GM19023 (cell line): ENCODE measurements around the gene ZNF12.
"Not testable (repeated sequence)": the region's sequence is repeated elsewhere in the genome, so short reads cannot be mapped to it uniquely, and the experiment has no call there.

Experiments
- ATAC-seq: cut with Tn5 transposase; IDR thresholded peaks from one replicate; pipeline ENCODE4 v1.9.1; 2021; ENCODE audit warnings: mild to moderate bottlenecking, moderate library complexity; ENCODE audit not compliant: unreplicated experiment

ZNF12 gene

DNA sequence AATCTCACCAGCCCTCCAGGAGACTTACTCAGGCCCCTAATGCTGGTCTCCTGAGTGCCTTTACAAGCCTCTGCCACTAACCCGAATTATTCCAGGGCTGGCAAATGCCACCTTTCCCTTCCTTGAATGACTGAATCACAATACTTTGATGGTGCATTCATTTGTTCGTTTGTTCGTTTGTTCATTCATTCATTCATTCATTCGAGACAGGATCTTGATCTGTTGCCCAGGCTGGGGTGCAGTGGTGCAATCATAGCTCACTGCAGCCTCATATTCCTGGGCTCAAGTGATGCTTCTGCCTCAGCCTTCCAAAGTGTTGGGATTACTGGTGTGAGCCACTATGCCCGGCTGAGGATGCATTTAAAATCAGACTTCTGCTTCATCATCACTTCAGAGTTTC lies 6.0 kb downstream of the ZNF12 start:
- ATAC-seq, result no peak

DNA sequence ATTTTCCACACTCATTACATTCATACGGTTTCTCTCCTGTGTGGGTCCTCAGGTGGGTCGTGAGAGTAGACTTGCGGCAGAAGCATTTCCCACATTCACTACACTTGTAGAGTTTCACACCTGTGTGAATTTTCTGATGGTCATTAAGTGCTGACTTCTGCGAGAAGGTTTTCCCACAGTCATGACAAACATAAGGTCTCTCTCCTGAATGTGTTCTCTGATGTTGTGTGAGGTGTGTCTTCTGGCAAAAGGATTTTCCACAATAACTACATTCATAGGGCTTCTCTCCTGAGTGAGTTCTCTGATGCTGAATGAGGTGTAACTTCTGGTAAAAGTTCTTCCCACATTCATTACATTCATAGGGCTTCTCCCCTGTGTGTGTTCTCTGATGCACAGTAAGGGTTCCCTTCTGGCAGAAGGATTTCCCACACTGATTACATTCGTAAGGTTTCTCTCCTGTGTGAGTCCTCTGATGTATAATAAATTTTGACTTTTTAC lies 15.1 kb downstream of the ZNF12 start:
- no peak for ATAC-seq

DNA sequence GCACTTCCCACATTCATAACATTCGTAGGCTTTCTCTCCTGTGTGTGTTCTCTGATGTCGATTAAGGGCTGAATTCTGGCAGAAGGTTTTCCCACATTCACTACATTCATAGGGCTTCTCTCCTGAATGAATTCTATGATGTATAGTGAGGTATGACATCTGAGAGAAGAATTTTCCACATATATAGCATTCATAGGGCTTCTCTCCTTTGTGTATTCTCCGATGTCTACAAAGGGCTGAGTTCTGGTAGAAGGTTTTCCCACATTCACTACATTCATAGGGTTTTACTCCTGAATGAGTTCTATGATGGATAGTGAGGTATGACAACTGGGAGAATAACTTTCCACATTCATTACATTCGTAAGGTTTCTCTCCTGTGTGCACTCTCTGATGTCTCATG lies 15.6 kb downstream of the ZNF12 start:
- ATAC-seq, result no peak

DNA sequence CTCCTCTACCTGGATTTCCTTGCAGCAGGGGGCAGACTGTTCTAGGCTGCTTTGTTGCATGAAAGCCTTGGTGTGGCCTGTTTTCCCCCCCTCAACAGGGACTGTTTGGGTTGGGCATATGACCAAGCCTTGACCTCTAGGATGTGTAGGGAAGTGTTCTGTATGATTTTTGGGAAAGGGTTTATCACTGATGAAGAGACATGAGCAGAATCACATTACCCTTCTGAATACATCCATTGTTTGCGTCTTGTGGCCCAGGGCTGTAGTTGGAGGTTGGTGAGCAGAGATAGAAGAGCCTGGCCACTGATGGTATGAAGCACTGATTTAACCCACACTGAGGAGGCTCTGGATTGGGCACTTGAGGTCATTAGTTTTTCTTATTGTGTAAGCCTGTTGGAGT lies 26.6 kb downstream of the ZNF12 start:
- ATAC-seq, result no peak

DNA sequence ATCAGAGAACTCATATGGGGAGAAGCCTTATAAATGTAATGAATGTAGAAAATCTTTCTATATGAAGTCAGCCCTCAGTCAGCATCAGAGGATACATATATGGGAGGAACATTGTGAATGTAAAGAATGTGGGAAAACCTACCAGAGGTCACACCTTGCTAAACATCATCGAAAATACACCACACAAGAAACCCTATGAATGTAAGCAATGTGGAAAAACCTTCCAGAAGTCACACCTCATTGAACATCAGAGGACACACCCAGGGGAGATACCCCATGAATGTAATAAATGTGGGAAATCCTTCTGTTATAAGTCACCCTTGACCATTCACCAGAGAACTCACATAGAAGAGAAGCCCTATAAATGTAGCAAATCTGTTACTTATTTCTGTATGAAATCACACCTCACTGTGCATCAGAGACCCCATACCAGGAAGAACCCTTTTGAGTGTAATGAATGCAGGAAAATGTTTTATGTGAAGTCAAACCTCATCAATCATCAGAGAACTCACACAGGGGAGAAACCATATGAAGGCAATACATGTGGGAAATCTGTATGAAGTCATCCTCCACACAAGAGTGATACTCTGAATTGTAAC lies 30.8 kb downstream of the ZNF12 start:
- no peak for ATAC-seq

DNA sequence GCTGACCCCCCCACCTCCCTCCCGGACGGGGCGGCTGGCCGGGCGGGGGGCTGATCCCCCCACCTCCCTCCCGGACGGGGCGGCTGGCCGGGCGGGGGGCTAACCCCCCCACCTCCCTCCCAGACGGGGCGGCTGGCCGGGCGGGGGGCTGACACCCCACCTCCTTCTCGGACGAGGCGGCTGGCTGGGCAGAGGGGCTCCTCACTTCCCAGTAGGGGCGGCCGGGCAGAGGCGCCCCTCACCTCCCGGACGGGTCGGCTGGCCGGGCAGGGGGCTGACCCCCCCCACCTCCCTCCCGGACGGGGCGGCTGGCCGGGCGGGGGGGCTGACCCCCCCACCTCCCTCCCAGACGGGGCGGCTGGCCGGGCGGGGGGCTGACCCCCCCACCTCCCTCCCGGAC lies 35.9 kb downstream of the ZNF12 start:
- ATAC-seq, result not testable (repeated sequence)

DNA sequence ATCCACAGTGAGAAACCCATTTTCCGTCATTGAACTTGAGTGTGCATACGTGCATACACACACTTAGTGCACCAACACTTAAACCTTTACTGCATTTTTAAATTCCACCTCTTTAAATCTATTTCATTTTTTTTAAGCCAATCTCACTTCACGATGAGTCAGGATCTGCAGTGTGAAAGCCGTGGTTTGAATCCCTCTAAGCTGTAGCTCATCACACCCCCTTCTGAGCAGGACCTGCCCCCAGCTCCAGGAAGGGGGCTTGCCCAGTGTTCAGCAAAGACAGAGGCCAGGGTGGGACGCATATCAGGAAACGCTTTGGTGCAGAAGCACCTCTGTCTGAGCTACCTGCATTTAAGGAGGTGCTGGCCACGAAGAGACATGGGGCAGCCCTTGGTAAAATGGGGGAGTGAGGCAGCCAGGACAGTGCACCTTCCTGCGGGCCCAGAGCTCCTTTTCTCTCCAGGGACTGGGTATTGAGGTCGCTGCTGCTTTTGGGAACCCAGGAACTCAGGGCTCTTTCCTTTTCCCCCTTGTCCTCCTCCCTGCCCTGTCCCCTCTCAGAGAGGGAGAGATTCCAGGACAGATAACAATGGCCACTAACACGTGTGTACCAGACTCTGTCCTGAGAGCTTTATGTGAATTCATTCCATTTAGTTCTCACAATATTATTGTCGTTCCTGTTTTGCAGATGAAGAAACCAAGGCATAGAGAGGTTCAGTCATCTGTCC lies 48.0 kb downstream of the ZNF12 start:
- no peak for ATAC-seq

DNA sequence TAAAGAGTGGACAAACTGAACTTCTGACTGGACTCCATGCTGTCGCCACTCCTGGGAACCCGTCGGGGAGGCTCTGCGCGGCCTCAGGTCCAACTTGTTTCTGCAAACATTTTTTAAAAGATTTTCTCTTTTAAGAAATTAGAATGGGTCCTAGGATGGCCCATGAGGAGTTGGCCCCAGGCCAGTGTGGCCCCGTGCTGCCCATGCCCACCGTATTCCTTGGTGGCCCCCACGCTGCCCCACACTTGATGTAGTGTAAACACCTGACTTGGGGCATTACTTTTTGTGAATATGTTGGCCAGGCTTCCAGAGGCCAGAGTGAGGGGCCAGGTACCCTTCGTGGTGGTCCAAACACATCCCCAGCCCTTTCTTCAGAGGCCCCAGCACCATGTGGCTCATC lies 50.3 kb downstream of the ZNF12 start:
- no peak for ATAC-seq

DNA sequence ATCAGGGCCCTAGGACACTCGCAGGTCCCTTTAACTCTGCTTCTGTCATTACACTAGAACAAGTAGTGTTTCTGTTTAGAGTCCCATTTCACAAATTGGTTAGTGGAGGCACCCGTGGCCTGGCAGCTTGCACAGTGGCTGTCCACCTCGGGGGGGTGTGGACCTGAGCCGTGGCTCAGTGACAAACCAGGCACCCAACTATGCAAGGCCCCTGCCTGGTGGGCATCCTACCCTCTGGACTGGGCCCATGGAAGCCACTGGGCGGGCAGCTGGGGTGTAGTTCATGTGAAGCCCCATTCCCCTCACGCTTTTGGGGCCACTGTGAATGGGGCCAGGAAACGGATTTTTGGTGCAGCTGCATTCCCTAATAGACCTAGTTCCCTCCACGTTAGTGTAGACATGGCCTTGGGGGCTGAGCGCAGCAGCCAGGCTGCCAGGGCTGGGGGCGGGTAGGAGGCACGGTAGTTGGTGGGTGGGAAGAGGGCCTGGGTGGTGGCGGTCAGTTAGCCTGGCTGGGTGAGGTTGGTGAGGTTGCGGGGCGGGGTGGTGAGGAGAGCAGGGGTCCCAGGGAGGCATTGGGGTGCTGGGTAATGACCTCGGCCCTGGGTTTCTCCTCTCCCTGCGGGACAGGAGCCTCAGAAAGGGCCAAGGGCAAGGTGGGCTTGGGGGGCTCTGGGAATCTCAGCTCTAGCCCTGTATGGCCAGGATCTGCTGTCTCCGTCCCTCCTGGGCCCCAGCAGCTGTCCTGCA lies 50.9 kb downstream of the ZNF12 start:
- no peak for ATAC-seq

DNA sequence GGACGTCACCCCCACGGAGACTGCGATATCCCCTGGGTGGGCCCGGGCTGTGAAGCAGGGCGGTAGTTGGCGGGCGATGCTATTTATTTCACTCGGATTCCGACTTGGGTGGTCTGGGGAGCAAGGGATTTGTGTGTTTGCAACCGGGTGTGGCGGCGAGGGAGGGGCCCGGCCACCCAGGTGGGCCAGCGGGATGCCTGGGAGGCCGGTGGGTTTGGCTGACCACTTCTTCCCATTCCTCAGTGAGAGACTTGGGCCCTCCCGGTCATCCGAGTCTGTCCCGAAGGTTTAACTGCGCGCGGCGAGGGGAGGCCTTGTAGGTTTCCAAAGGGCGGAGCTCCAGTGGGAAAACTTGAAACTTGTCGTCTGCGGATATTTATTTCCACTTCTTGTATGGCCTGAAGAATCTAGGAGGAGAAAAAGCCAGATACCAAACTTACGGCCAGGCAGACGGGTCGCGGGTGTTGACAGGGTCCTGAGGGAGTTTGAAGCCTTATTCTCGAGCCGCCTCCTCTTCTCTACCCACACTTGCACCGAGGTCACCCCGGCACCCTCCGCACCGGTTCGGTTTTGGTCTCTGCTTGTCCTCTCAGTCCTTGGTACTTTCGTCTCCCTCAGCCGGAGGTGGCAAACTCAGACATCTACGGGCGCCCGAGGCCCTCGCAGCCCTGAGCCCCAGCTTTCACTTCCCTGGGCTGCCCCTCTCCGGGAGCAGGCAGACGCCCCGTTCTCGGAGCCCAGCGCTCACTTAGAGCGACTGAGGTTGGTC lies 51.7 kb downstream of the ZNF12 start:
- ATAC-seq, result no peak

DNA sequence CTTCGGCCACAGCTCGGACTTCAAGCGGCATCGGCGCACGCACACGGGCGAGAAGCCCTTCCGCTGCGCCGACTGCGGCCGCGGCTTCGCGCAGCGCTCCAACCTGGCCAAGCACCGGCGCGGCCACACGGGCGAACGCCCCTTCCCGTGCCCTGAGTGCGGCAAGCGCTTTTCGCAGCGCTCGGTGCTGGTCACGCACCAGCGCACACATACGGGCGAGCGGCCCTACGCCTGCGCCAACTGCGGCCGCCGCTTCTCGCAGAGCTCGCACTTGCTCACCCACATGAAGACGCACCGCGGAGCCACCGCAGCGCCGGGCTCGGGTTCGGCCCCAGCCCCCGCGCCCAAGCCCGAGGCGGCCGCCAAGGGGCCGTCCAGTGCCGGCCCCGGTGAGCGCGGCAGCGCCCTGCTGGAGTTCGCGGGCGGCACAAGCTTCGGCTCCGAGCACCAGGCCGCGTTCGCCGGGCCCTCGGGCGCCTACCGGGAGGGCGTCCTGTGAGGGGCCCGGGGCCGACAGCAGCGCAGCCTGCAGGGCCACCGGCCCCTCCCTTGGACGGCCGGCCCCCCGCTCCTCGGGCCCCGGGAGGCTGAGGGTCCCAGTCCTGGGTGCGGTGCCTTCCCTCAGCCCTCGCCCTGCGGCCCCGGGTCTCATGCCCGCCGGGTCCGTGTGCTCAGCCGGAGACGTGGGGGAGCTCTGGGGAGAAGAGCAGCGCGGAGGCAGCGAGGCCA lies 52.5 kb downstream of the ZNF12 start:
- ATAC-seq, result no peak

DNA sequence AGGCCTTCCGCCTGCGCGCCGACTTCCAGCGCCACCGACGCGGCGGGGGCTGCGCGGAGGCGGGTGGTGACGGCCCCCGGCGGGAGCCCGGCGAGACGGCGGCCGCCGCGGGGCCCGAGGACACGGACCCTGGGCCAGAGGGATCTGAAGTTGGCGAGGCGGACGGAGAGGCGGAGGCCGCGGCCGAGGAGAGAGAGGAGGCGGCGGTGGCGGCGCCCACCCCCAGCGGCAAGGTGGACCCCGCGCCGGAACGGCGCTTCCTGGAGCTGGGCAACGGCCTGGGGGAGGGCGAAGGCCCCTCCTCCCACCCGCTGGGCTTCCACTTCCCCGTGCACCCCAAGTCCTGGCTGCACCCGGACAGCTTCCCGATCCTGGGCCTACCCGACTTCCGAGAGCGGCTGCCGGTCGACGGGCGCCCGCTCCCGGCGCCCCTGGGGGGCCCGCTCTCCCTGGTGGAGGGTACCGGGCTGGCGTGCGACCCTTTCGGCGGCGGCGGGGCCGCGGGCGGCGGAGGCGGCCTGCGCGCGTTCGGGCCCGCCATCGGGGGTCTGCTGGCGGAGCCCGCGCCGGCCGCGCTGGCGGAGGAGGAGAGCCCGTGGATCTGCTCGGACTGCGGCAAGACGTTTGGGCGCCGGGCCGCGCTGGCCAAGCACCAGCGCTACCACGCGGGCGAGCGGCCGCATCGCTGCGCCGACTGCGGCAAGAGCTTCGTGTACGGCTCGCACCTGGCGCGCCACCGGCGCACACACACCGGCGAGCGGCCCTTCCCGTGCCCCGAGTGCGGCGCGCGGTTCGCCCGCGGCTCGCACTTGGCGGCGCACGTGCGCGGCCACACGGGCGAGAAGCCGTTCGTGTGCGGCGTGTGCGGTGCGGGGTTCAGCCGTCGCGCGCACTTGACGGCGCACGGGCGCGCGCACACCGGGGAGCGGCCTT lies 53.4 kb downstream of the ZNF12 start:
- ATAC-seq, result no peak

DNA sequence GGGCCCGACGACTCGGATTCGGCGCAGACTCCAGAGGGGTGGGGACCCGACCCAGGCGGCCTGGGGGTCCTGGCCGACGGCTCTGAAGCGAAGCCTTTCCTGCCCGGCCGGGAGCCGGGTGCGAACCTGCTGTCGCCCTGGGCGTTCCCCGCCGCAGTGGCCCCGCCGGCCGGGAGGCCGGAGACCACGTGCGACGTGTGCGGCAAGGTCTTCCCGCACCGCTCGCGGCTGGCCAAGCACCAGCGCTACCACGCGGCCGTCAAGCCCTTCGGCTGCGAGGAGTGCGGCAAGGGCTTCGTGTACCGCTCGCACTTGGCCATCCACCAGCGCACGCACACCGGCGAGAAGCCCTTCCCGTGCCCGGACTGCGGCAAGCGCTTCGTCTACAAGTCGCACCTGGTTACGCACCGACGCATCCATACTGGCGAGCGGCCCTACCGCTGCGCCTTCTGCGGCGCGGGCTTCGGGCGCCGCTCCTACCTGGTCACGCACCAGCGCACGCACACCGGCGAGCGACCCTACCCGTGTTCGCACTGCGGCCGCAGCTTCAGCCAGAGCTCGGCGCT lies 54.2 kb downstream of the ZNF12 start:
- ATAC-seq, result no peak

DNA sequence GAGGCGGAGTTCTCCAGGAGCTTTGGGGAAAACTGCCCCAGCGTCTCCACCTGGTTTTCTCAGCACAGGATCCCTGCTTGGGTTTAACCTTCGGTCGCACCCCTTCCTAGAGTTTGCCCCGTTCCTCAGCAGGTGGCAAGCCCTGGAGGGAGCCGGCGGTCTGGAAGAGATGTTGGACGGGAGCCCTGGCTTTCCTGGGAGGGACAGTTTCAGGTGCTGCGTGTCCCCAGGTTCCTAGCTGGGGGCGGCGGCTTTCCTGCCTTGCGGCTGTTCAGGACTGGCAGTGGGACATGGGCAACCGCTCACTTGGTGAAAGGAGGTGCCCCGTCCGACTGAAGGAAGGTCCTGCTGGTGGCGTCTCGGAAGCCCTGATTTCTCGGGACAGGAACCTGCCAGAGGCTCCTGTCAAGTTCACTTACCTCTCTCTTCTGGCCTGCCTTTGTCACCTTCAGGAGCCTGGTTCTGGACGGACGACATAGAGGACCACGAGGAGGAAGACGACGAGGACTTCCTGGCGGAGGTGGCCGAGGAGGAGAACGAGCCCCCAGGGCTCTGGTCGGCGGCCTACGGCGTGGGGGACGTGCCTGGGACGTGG lies 54.8 kb downstream of the ZNF12 start:
- no peak for ATAC-seq

DNA sequence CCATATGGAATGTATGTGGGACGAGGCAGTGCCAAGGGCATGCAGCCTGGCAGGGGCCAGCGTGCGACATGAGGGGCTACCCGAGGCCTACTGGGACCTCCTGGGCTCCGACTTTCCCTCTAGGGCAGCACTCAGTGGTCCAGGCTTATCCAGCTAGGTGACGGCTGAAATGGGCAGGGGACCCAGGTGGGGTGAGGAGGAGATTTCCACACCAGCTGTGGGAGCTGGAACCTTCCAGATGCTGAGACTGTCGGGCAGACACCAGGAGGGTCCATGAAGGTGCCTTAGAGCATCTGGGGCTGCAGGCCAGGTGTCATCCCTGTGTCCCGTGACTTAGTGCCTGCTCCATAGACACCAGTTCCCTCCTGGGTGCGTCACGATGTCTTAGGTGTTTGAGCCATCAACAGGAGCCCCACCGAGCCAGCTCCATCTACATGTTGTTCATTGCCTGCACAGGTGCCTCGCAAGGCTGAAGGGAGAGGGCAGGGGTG lies 56.2 kb downstream of the ZNF12 start:
- no peak for ATAC-seq

DNA sequence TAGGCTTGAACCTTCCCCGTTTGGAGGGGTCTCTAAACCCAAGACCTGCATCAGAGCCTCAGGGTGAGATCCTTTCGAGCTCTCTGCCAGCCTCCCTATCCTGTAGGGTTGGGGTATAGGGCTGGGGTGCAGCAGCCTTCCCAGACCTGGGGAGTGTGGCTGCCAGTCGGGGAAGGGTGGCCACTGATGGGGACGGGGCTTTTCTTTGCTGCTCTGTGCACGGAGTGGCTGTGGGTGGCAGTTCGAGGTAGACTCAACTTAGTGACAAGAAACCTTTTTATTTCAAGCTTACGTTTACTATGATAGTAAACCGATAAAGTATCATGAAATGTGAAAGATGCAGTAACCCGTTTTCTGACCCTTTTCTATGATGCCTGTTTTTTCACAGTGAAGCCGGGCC lies 56.7 kb downstream of the ZNF12 start:
- ATAC-seq, result no peak

DNA sequence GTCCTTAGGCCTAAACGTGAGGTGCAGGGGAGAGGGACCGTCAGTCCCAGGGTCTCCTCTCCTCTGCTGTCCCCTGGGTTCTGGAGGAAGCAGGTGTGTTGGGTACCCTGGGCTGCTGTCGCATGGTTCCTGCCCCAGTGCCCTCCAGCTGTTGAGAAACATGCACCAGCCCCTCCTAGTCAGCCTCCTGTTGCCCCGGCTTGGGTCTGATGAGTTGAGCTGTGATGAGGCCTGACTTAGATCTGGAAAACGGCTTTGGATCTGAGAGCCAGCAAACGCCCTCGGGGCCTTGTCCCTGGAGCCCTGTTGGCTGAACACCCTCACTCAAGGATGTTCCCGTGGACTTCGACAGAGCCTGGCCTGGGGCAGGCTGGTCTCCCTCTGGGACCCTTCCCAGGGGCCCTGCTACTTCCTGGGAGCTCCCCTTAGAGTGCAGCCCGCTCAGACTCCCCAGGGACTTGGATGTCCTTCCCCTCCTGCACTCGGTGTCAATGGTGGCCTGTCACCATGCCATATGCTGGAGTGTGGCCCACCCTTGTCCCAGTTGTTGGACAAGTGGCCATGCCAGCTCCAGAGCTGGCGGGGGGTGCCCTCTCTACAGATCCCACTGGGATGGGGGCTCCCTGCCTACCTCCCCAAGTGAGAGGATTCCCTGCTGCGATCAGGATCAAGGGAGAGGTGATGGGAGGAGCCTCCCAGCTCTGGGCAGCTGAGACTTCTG lies 57.3 kb downstream of the ZNF12 start:
- ATAC-seq, result no peak

DNA sequence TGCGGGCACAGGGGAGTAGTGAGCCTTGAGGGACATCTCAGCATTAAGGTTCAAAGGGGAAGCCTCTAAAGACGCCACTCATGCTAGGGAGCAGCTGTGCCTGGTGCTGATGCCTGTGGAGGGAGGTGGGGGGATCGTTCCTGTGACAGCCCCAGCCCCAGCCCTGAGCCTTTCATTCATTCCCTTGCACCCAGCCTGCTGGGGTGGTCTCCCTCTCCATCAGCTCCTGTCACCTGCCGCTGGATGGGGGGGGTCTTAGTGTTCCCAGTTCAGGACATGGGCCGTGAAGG lies 58.0 kb downstream of the ZNF12 start:
- ATAC-seq, result no peak
